Measurements from ENCODE around the gene CYP4F22. TPM values are rescaled to one million over a fixed set of nuclear protein-coding genes. Genes with fewer than 3 reads are reported as not detected.

The CYP4F22 gene
- total and polyA plus RNA-seq, 2 of the 8 experiments (the other 6 are each of a cell fraction or from before 2014, with no cell fraction given), result not detected

DNA sequence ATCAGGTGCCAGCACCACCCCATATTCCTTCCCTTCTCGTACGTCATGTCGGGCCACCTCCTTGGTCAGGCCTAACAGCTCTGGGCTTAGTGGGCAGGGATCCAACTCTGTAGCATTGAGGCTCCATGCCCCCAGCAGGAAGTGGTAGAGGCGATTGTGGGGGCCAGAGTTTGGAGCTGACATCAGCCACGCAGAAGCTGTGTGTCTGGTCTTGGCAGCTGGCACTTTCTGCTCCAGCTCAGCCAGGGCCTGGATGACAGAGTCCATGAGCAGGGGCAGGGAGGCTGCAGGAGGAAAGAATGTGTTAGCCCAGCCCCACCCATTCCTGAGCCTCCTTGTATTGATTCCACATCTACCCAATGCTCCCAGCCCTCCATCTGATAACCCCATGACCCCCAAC is 32.0 kb upstream of the CYP4F22 start:
- FAIRE-seq, result no peak

More for the DNA sequence above, 32.0 kb upstream of the CYP4F22 start:
- Histone ChIP-seq H2BK120ac (replicated peaks; ENCODE audit: low read depth, low read length) (no peak overlapping the region), H3K27ac (ENCODE audit: low read depth, low read length) (no peak overlapping the region), H3K79me1 (ENCODE audit: low read depth, low read length) (no peaks in the 10 kb centered on the region), H2BK20ac (ENCODE audit: low read length) (no peak overlapping the region), H3K23ac (ENCODE audit: insufficient read length) (no peak overlapping the region), H3K4me2 (ENCODE audit: insufficient read depth in 1 of 2, low read depth in 2 of 2, low read length in 2 of 2) (no peak overlapping the region), H4K91ac (replicated peaks; ENCODE audit: insufficient read length, low read length) (no peak overlapping the region), H4K20me1 (replicated peaks in 1 of 2; ENCODE audit: control insufficient read depth in 1 of 2, insufficient read depth in 2 of 2, low read length in 2 of 2) (no peaks in the 10 kb centered on the region), H4K8ac (ENCODE audit: extremely low read depth, insufficient read depth, low read length) (no peak overlapping the region), H3K36me3 (ENCODE audit: control insufficient read depth in 2 of 4, insufficient read depth in 4 of 4, low read length in 3 of 4) (no peaks in the 10 kb centered on the region), H4K5ac (ENCODE audit: insufficient read length, low read depth, low read length) (no peak overlapping the region), H2BK12ac (ENCODE audit: low read depth, low read length) (no peak overlapping the region), H3K23me2 (ENCODE audit: low read depth, low read length) (no peaks in the 10 kb centered on the region), H2AFZ (ENCODE audit: low read length) (no peak overlapping the region), H3K56ac (replicated peaks; ENCODE audit: insufficient read length, low read depth, low read length) (no peak overlapping the region), H3K4ac (replicated peaks; ENCODE audit: insufficient read length, low read depth, low read length) (no peak overlapping the region), H3K4me3 (ENCODE audit: extremely low read depth in 1 of 4, insufficient read depth in 2 of 4, low read depth in 3 of 4, low read length in 4 of 4) (no peak overlapping the region), H2AK5ac (ENCODE audit: low read depth, low read length) (no peak overlapping the region), H3K79me2 (ENCODE audit: control insufficient read depth in 1 of 2, insufficient read depth in 2 of 2, low read length in 2 of 2) (no peaks in the 10 kb centered on the region), H3K27me3 (replicated peaks in 1 of 4; ENCODE audit: control insufficient read depth in 3 of 4, extremely low read depth in 1 of 4, insufficient read depth in 3 of 4, low read length in 3 of 4) (no peaks in the 10 kb centered on the region), H3K14ac (ENCODE audit: insufficient read length) (no peak overlapping the region), H3K4me1 (replicated peaks in 1 of 4; ENCODE audit: control insufficient read depth in 3 of 4, insufficient read depth in 4 of 4, low read length in 3 of 4) (no peaks in the 10 kb centered on the region), H2BK5ac (ENCODE audit: low read depth, low read length) (no peak overlapping the region), H3K9me3 (ENCODE audit: insufficient read depth in 2 of 2, low read depth in 1 of 2, low read length in 1 of 2) (peaks cover 37 to 58% of the 10 kb centered on the region in 2 experiments; a peak in 3 of 4 replicates), H3K18ac (ENCODE audit: extremely low read depth, low read length) (no peak overlapping the region), H2BK15ac (ENCODE audit: low read length) (no peak overlapping the region), H3K9ac (replicated peaks in 1 of 4; ENCODE audit: extremely low read depth in 1 of 4, low read depth in 3 of 4, low read length in 3 of 4) (no peak overlapping the region)
- CTCF ChIA-PET (ENCODE audit: partially characterized antibody), result no interaction called here
- POLR2A ChIA-PET (ENCODE audit: partially characterized antibody), result no interaction called here
- no peak for DNase-seq (ENCODE audit: low read depth in 1 of 2, low spot score in 2 of 2)
- 64% methylated on average over 4 of the region's 5 CpGs; no CpG with 5 or more reads in 1 of the 2 experiments for WGBS, 2 experiments (ENCODE audit: extremely low coverage in 1 of 2, insufficient coverage in 1 of 2, insufficient read length in 1 of 2, insufficient replicate concordance in 2 of 2, low coverage in 1 of 2, low lambda C conversion rate in 2 of 2, missing lambda C conversion rate in 1 of 2)
- TF ChIP-seq TAF7 (optimal IDR thresholded peaks at IDR 0.05; ENCODE audit: borderline replicate concordance, low read depth, low read length) (no peak), GABPA (IDR thresholded peaks at IDR 0.05; ENCODE audit: borderline replicate concordance, insufficient read depth, low read length) (no peak), SAP30 (IDR thresholded peaks at IDR 0.05; ENCODE audit: insufficient read depth, insufficient replicate concordance, low read length) (no peak), RFX5 (IDR thresholded peaks at IDR 0.05; ENCODE audit: borderline replicate concordance, low read depth, low read length) (no peak), TEAD4 (IDR thresholded peaks at IDR 0.05; ENCODE audit: low read depth, low read length) (no peak), CHD2 (IDR thresholded peaks at IDR 0.05; ENCODE audit: low read length) (no peak), SP4 (IDR thresholded peaks at IDR 0.05; ENCODE audit: low read length) (no peak), RXRA (IDR thresholded peaks at IDR 0.05; ENCODE audit: insufficient read depth, low read depth, low read length) (no peak), PHF8 (conservative IDR thresholded peaks at IDR 0.05; ENCODE audit: low read depth, low read length) (no peak), SIRT6 (IDR thresholded peaks at IDR 0.05; ENCODE audit: low read length) (no peak), SP1 (IDR thresholded peaks at IDR 0.05; ENCODE audit: low read depth, low read length) (no peak), NRF1 (IDR thresholded peaks at IDR 0.05; ENCODE audit: low read depth, low read length) (no peak)
